ENCODE results near the gene PLPPR2. TPM values are rescaled to one million over a fixed set of nuclear protein-coding genes. Genes with fewer than 3 reads are reported as not detected.

PLPPR2 gene
- total RNA-seq, 5 donors from 2014 or later (not counting 1 experiment from before 2014, with no cell fraction given) = 8.6 to 16.2 (median 10.7) TPM

- DNase-seq (no peak), ATAC-seq (replicated peaks in 1 of 4) (peak in 3 of 4 experiments; percentile 31 to 67 (median 35))
- H3K9me3 Mint-ChIP-seq = peaks cover 0 to 4% (median 0%) of the 10 kb centered on the region in 3 donors
- peaks cover 0 to 32% of the 10 kb centered on the region in 2 experiments for H3K27me3 ChIP-seq (replicated peaks in 1 of 2; ENCODE audit: control insufficient read depth in 2 of 2, extremely low read depth in 1 of 2, insufficient read depth in 2 of 2, low read length in 1 of 2)
- H3K27me3 Mint-ChIP-seq = peaks cover 0 to 9% of the 10 kb centered on the region in 2 donors
- 49% methylated on average over 8 of the region's 19 CpGs for WGBS (ENCODE audit: insufficient coverage)
- ChIA-PET POLR2A (no interaction called here), CTCF (no interaction called here)
- no peaks in the 10 kb centered on the region for H3K36me3 Mint-ChIP-seq
- peaks cover 13 to 20% (median 17%) of the 10 kb centered on the region in 3 donors for H3K4me1 Mint-ChIP-seq
- no peaks in the 10 kb centered on the region for H3K9me3 ChIP-seq
- peaks cover 0 to 31% of the 10 kb centered on the region in 2 experiments for H3K4me1 ChIP-seq (ENCODE audit: control insufficient read depth in 1 of 2, extremely low read depth in 1 of 2, insufficient read depth in 2 of 2, low read length in 2 of 2)
- no peak overlapping the region for H3K27ac Mint-ChIP-seq
- no peak overlapping the region for H3K4me3 ChIP-seq (ENCODE audit: control insufficient read depth in 1 of 2, extremely low read depth in 1 of 2, low read length in 1 of 2)
- H3K36me3 ChIP-seq (ENCODE audit: control insufficient read depth in 2 of 2, extremely low read depth in 1 of 2, insufficient read depth in 1 of 2, low read length in 1 of 2) = no peaks in the 10 kb centered on the region
- no peak overlapping the region for H3K27ac ChIP-seq (ENCODE audit: low read length)
- no peak overlapping the region for H3K4me3 Mint-ChIP-seq
Measured at GRCh38 chr19:11387162-11388034, 32.2 kb downstream of the PLPPR2 start.

GRCh38 chr19:11390359-11390758 lies 35.1 kb downstream of the PLPPR2 start:
- H3K27ac Mint-ChIP-seq = no peak overlapping the region
- H3K9me3 ChIP-seq = no peaks in the 10 kb centered on the region
- H3K4me1 Mint-ChIP-seq = peaks cover 7 to 10% (median 8%) of the 10 kb centered on the region in 3 donors
- no peak overlapping the region for H3K27ac ChIP-seq (ENCODE audit: low read length)
- H3K27me3 Mint-ChIP-seq = peaks cover 4 to 8% of the 10 kb centered on the region in 2 donors
- no peaks in the 10 kb centered on the region for H3K36me3 Mint-ChIP-seq
- H3K4me3 Mint-ChIP-seq = no peak overlapping the region
- H3K9me3 Mint-ChIP-seq = peaks cover 0 to 4% (median 0%) of the 10 kb centered on the region in 3 donors
- ATAC-seq (replicated peaks in 1 of 4) (no peak), DNase-seq (no peak)
- no CpG with 5 or more reads among the region's 2 CpGs for WGBS (ENCODE audit: insufficient coverage)
- ChIA-PET POLR2A (interaction anchor here in 1 of 2 donors (0.6 kb wide), 2 partner anchors 62 to 1131 kb away, joined by 8 to 9 read pairs; no protein-coding TSS in a partner anchor), CTCF (interaction anchor here in 1 of 2 donors (0.6 kb wide), 1 partner anchor 99 kb away, joined by 3 read pairs; no protein-coding TSS in a partner anchor)
- H3K27me3 ChIP-seq (replicated peaks in 1 of 2; ENCODE audit: control insufficient read depth in 2 of 2, extremely low read depth in 1 of 2, insufficient read depth in 2 of 2, low read length in 1 of 2) = peaks cover 0 to 12% of the 10 kb centered on the region in 2 experiments
- no peak overlapping the region for H3K4me3 ChIP-seq (ENCODE audit: control insufficient read depth in 1 of 2, extremely low read depth in 1 of 2, low read length in 1 of 2)
- H3K36me3 ChIP-seq (ENCODE audit: control insufficient read depth in 2 of 2, extremely low read depth in 1 of 2, insufficient read depth in 1 of 2, low read length in 1 of 2) = no peaks in the 10 kb centered on the region
- peaks cover 0 to 11% of the 10 kb centered on the region in 2 experiments for H3K4me1 ChIP-seq (ENCODE audit: control insufficient read depth in 1 of 2, extremely low read depth in 1 of 2, insufficient read depth in 2 of 2, low read length in 2 of 2)

- Histone ChIP-seq H3K27me3 (replicated peaks in 1 of 2; ENCODE audit: control insufficient read depth in 2 of 2, extremely low read depth in 1 of 2, insufficient read depth in 2 of 2, low read length in 1 of 2) (peaks cover 0 to 12% of the 10 kb centered on the region in 2 experiments), H3K4me1 (ENCODE audit: control insufficient read depth in 1 of 2, extremely low read depth in 1 of 2, insufficient read depth in 2 of 2, low read length in 2 of 2) (peaks cover 0 to 11% of the 10 kb centered on the region in 2 experiments), H3K9me3 (no peaks in the 10 kb centered on the region), H3K4me3 (ENCODE audit: control insufficient read depth in 1 of 2, extremely low read depth in 1 of 2, low read length in 1 of 2) (no peak overlapping the region), H3K27ac (ENCODE audit: low read length) (no peak overlapping the region), H3K36me3 (ENCODE audit: control insufficient read depth in 2 of 2, extremely low read depth in 1 of 2, insufficient read depth in 1 of 2, low read length in 1 of 2) (no peaks in the 10 kb centered on the region)
- ChIA-PET POLR2A (interaction anchor here (0.6 kb wide), 2 partner anchors 15 to 1132 kb away, joined by 3 to 9 read pairs; no protein-coding TSS in a partner anchor), CTCF (interaction anchor here in 1 of 2 donors (0.7 kb wide), 1 partner anchor 10 kb away, joined by 3 read pairs; no protein-coding TSS in a partner anchor)
- H3K27ac Mint-ChIP-seq = no peak overlapping the region
- peaks cover 0 to 4% (median 0%) of the 10 kb centered on the region in 3 donors for H3K9me3 Mint-ChIP-seq
- H3K27me3 Mint-ChIP-seq = peaks cover 4 to 10% of the 10 kb centered on the region in 2 donors
- ATAC-seq (replicated peaks in 1 of 4) (no peak), DNase-seq (no peak)
- no peaks in the 10 kb centered on the region for H3K36me3 Mint-ChIP-seq
- H3K4me1 Mint-ChIP-seq = peaks cover 7 to 10% (median 8%) of the 10 kb centered on the region in 3 donors
- WGBS (ENCODE audit: insufficient coverage) = 80% methylated on average over 2 of the region's 4 CpGs
- no peak overlapping the region for H3K4me3 Mint-ChIP-seq
Measured at GRCh38 chr19:11390933-11391680, 35.9 kb downstream of the PLPPR2 start.

DNA sequence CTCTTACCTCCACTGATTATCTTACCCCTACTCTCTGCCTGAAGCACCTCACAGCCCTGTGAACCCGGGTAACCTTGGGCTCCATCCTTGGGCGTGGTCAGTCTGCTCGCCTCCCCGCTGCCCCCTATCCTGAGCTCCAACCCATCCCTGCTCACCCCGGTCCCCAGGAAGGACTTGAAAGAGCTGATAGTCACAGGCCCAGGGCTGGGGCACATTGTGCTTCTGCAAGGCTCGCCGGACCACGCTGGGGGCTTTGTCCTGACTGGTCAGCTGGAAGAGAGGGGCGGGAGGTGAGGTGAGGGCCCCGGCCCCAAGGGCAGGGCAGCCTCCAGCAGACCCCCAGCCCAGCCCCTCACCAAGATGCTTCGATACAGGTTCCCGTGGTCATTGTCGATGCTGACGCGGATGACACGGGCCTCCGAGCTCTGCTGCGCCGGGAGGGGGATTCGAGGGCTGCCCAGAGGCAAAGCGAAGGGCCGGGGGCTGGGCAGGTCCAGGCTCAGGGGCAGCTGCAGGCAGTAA lies 41.9 kb downstream of the PLPPR2 start:
- 89% methylated on average over 20 of the region's 22 CpGs for WGBS (ENCODE audit: insufficient coverage)
- CTCF ChIA-PET = no interaction called here
- no peak overlapping the region for H3K27ac ChIP-seq (ENCODE audit: low read length)
- peaks cover 0 to 4% (median 0%) of the 10 kb centered on the region in 3 donors for H3K4me1 Mint-ChIP-seq
- ATAC-seq (replicated peaks in 1 of 4) (no peak), DNase-seq (no peak)
- no peak overlapping the region for H3K4me3 Mint-ChIP-seq
- H3K9me3 Mint-ChIP-seq = no peaks in the 10 kb centered on the region
- no peak overlapping the region for H3K4me3 ChIP-seq (ENCODE audit: control insufficient read depth in 1 of 2, extremely low read depth in 1 of 2, low read length in 1 of 2)
- H3K27ac Mint-ChIP-seq = no peak overlapping the region
- peaks cover 0 to 15% of the 10 kb centered on the region in 2 experiments for H3K27me3 ChIP-seq (replicated peaks in 1 of 2; ENCODE audit: control insufficient read depth in 2 of 2, extremely low read depth in 1 of 2, insufficient read depth in 2 of 2, low read length in 1 of 2)
- H3K36me3 ChIP-seq (ENCODE audit: control insufficient read depth in 2 of 2, extremely low read depth in 1 of 2, insufficient read depth in 1 of 2, low read length in 1 of 2) = no peaks in the 10 kb centered on the region
- no peaks in the 10 kb centered on the region for H3K4me1 ChIP-seq (ENCODE audit: control insufficient read depth in 1 of 2, extremely low read depth in 1 of 2, insufficient read depth in 2 of 2, low read length in 2 of 2)
- no peaks in the 10 kb centered on the region for H3K36me3 Mint-ChIP-seq
- no peaks in the 10 kb centered on the region for H3K9me3 ChIP-seq
- POLR2A ChIA-PET = no interaction called here
- peaks cover 6 to 10% of the 10 kb centered on the region in 2 donors for H3K27me3 Mint-ChIP-seq

DNA sequence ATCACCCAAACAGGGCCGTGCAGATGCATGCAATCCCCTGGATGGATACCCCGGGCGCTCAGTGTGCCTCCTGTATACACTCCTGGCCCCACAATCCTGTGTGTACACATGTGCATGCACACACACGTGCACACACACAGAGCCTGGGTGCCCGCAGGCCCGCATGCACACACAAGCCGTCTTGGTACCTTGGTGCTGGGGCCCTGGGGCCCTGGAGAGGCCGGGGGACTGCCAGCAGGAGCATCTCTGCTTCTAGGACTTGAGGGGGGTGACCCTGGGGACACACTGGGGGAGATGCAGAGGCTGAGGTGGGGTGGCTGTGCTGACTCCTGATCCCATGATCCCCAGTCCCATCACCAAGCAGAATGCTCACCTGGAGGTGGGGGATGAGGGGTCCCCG lies 44.4 kb downstream of the PLPPR2 start:
- no peak overlapping the region for H3K4me3 ChIP-seq (ENCODE audit: control insufficient read depth in 1 of 2, extremely low read depth in 1 of 2, low read length in 1 of 2)
- Mint-ChIP-seq H3K27me3 (peaks cover 6% of the 10 kb centered on the region in 2 donors), H3K9me3 (no peaks in the 10 kb centered on the region), H3K4me1 (no peaks in the 10 kb centered on the region), H3K27ac (no peak overlapping the region), H3K36me3 (no peaks in the 10 kb centered on the region), H3K4me3 (no peak overlapping the region)
- ChIA-PET CTCF (no interaction called here), POLR2A (no interaction called here)
- H3K27ac ChIP-seq (ENCODE audit: low read length) = no peak overlapping the region
- 83% methylated on average over 1 of the region's 9 CpGs for WGBS (ENCODE audit: insufficient coverage)
- H3K9me3 ChIP-seq = no peaks in the 10 kb centered on the region
- DNase-seq (no peak), ATAC-seq (replicated peaks in 1 of 4) (no peak)
- H3K4me1 ChIP-seq (ENCODE audit: control insufficient read depth in 1 of 2, extremely low read depth in 1 of 2, insufficient read depth in 2 of 2, low read length in 2 of 2) = no peaks in the 10 kb centered on the region
- peaks cover 0 to 14% of the 10 kb centered on the region in 2 experiments for H3K27me3 ChIP-seq (replicated peaks in 1 of 2; ENCODE audit: control insufficient read depth in 2 of 2, extremely low read depth in 1 of 2, insufficient read depth in 2 of 2, low read length in 1 of 2)
- no peaks in the 10 kb centered on the region for H3K36me3 ChIP-seq (ENCODE audit: control insufficient read depth in 2 of 2, extremely low read depth in 1 of 2, insufficient read depth in 1 of 2, low read length in 1 of 2)

DNA sequence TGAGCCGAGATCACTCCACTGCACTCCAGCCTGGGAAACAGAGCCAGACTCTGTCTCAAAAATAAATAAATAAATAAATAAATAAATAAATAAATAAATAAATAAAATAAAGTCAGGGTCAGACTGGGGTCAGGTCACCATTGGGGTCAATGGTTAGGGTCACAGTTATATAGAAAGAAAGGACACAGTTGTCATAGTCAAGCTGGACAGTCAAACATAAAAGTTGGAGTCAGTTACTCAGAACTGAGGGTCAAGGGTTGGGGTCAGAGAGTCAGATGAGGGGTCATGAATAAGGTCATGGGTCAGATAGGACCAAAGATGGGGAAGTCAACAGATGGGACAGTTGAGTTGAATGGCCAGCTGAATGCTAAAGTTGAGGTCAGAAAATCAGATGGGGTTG lies 45.6 kb downstream of the PLPPR2 start:
- H3K36me3 Mint-ChIP-seq = no peaks in the 10 kb centered on the region
- no CpG with 5 or more reads among the region's 1 CpG for WGBS (ENCODE audit: insufficient coverage)
- H3K9me3 Mint-ChIP-seq = no peaks in the 10 kb centered on the region
- POLR2A ChIA-PET = no interaction called here
- H3K36me3 ChIP-seq (ENCODE audit: control insufficient read depth in 2 of 2, extremely low read depth in 1 of 2, insufficient read depth in 1 of 2, low read length in 1 of 2) = no peaks in the 10 kb centered on the region
- no peak overlapping the region for H3K27ac Mint-ChIP-seq
- ATAC-seq (replicated peaks in 1 of 4) (no peak), DNase-seq (no peak)
- CTCF ChIA-PET = no interaction called here
- H3K4me1 ChIP-seq (ENCODE audit: control insufficient read depth in 1 of 2, extremely low read depth in 1 of 2, insufficient read depth in 2 of 2, low read length in 2 of 2) = peaks cover 0 to 2% of the 10 kb centered on the region in 2 experiments
- H3K27ac ChIP-seq (ENCODE audit: low read length) = no peak overlapping the region
- no peak overlapping the region for H3K4me3 Mint-ChIP-seq
- H3K27me3 Mint-ChIP-seq = peaks cover 0 to 2% of the 10 kb centered on the region in 2 donors
- H3K27me3 ChIP-seq (replicated peaks in 1 of 2; ENCODE audit: control insufficient read depth in 2 of 2, extremely low read depth in 1 of 2, insufficient read depth in 2 of 2, low read length in 1 of 2) = peaks cover 0 to 20% of the 10 kb centered on the region in 2 experiments
- no peak overlapping the region for H3K4me3 ChIP-seq (ENCODE audit: control insufficient read depth in 1 of 2, extremely low read depth in 1 of 2, low read length in 1 of 2)
- H3K4me1 Mint-ChIP-seq = no peaks in the 10 kb centered on the region
- no peaks in the 10 kb centered on the region for H3K9me3 ChIP-seq
